Ureter (tissue), 1 donor: ENCODE data around the gene DMAC1. TPM values are rescaled to one million over a fixed set of nuclear protein-coding genes. Genes with fewer than 3 reads are reported as not detected.

Experiments used
- DNase-seq: peaks from one replicate; pipeline ENCODE4 v3.0.0-alpha.2; 2020; ENCODE audit warnings: low spot score
- total RNA-seq: library from RNA; stranded (reverse); gene quantifications from one replicate; pipeline ENCODE4 v1.2.4, GENCODE V29; 2023
- donor health status: DM: yes; HTN: yes; CAD: no.

The DMAC1 gene
- total RNA-seq, 1 donor from 2014 or later: 81.9 TPM

- DNase-seq: no peak
Observed at GRCh38 chr9:7783635-7784063, 15.9 kb downstream of the DMAC1 start.

- DNase-seq: no peak
Observed at GRCh38 chr9:7782400-7783120, 17.0 kb downstream of the DMAC1 start.

GRCh38 chr9:7780261-7780988 lies 19.2 kb downstream of the DMAC1 start:
- DNase-seq: no peak

- DNase-seq: no peak
Observed at GRCh38 chr9:7778851-7779600, 20.6 kb downstream of the DMAC1 start.

GRCh38 chr9:7777771-7778170 lies 21.8 kb downstream of the DMAC1 start:
- no peak for DNase-seq

- DNase-seq: no peak
Observed at GRCh38 chr9:7770111-7770510, 29.5 kb downstream of the DMAC1 start.

GRCh38 chr9:7762600-7762999 lies 37.0 kb downstream of the DMAC1 start:
- DNase-seq: no peak

GRCh38 chr9:7760014-7760415 lies 39.6 kb downstream of the DMAC1 start:
- DNase-seq: no peak

GRCh38 chr9:7756088-7756487 lies 43.5 kb downstream of the DMAC1 start:
- no peak for DNase-seq

GRCh38 chr9:7752481-7752880 lies 47.1 kb downstream of the DMAC1 start:
- DNase-seq: no peak
